IPS DF 4.7 (cell line): ENCODE results near the gene TBCE.

Experiments used
- DNase-seq: peaks from one replicate; pipeline ENCODE4 v3.0.0-alpha.2; 2013; ENCODE audit warnings: low spot score; ENCODE audit errors: extremely low read depth

The TBCE gene

GRCh38 chr1:235367000-235367908, at the start of gene TBCE:
Gene TBCE, plus strand, starts transcription at chr1:235367427. Its CDS starts 12,623 bp downstream, at chr1:235380050.
- peak; percentile 97 for DNase-seq

GRCh38 chr1:235319255-235319654, 48.0 kb upstream of the TBCE start:
- no peak for DNase-seq

GRCh38 chr1:235320521-235321179, 46.6 kb upstream of the TBCE start:
- no peak for DNase-seq

GRCh38 chr1:235324296-235324695, 42.9 kb upstream of the TBCE start:
- no peak for DNase-seq

- no peak for DNase-seq
These were observed 42.1 kb upstream of the TBCE start for GRCh38 chr1:235325139-235325538.

- DNase-seq, result no peak
These were observed 41.4 kb upstream of the TBCE start for GRCh38 chr1:235325854-235326253.

GRCh38 chr1:235326719-235327558, 40.3 kb upstream of the TBCE start:
- DNase-seq, result no peak

GRCh38 chr1:235327559-235328270, 39.5 kb upstream of the TBCE start, which contains the start of gene ARID4B:
Gene ARID4B, minus strand, starts transcription at chr1:235328179. Its CDS starts 1,260 bp downstream, at chr1:235326919.
- no peak for DNase-seq

GRCh38 chr1:235328271-235329138, 38.7 kb upstream of the TBCE start, which contains the start of gene GGPS1:
Gene GGPS1, plus strand, starts transcription at chr1:235328570. Its CDS starts 6,695 bp downstream, at chr1:235335265.
- DNase-seq, result peak; percentile 99

- DNase-seq, result no peak
These were observed 37.9 kb upstream of the TBCE start for GRCh38 chr1:235329139-235329902.

- no peak for DNase-seq
These were observed 36.3 kb upstream of the TBCE start for GRCh38 chr1:235330918-235331285.

- DNase-seq, result no peak
These were observed 35.8 kb upstream of the TBCE start for GRCh38 chr1:235331401-235331800.

- DNase-seq, result no peak
These were observed 30.3 kb upstream of the TBCE start for GRCh38 chr1:235336903-235337302.

- no peak for DNase-seq
These were observed 27.5 kb upstream of the TBCE start for GRCh38 chr1:235339746-235340145.

- no peak for DNase-seq
These were observed 25.9 kb upstream of the TBCE start for GRCh38 chr1:235341334-235341733.

GRCh38 chr1:235342039-235342438, 25.2 kb upstream of the TBCE start:
- no peak for DNase-seq

- no peak for DNase-seq
These were observed 24.8 kb upstream of the TBCE start for GRCh38 chr1:235342471-235342870.

- no peak for DNase-seq
These were observed 23.5 kb upstream of the TBCE start for GRCh38 chr1:235343726-235344125.

- DNase-seq, result no peak
These were observed 15.8 kb upstream of the TBCE start for GRCh38 chr1:235351441-235351840.
